Activated CD8-positive, alpha-beta T cell treated with anti-CD3 and anti-CD28 coated beads for 36 hours (primary cell): ENCODE results near the gene MAPK12. TPM values are rescaled to one million over a fixed set of nuclear protein-coding genes. Genes with fewer than 3 reads are reported as not detected.

Experiments used
- ATAC-seq: fragments of 200-7000 bp; cut with Tn5 transposase; one replicate; pipeline ENCODE4 v1.10.0; 2021; ENCODE audit warnings: mild to moderate bottlenecking, moderate library complexity
- CTCF ChIA-PET: fragments of 350-600 bp; sonication (Branson Sonifier 250); formaldehyde crosslinking; loops from one replicate; lab custom pipeline; 2021; ENCODE audit warnings: antibody characterized with exemption; lab: Charles Lee
- POLR2A ChIA-PET: fragments of 350-600 bp; sonication (Branson Sonifier 250); formaldehyde crosslinking; loops from one replicate; lab custom pipeline; 2021; ENCODE audit warnings: antibody characterized with exemption; lab: Charles Lee
- DNase-seq: peaks from one replicate; pipeline ENCODE4 v3.0.0-alpha.2; 2020
- H3K27ac Mint-ChIP-seq: one replicate; pipeline ENCODE4 v1.8.0; 2021; ENCODE audit warnings: mild to moderate bottlenecking, mixed read lengths
- H3K27me3 Mint-ChIP-seq: one replicate; pipeline ENCODE4 v1.8.0; 2021; ENCODE audit warnings: mixed read lengths
- H3K36me3 Mint-ChIP-seq: one replicate; pipeline ENCODE4 v1.8.0; 2021; ENCODE audit warnings: low read depth, mixed read lengths
- H3K4me1 Mint-ChIP-seq: one replicate; pipeline ENCODE4 v1.8.0; 2021; ENCODE audit warnings: low read depth, mixed read lengths
- H3K4me3 Mint-ChIP-seq: one replicate; pipeline ENCODE4 v1.8.0; 2021; ENCODE audit warnings: mild to moderate bottlenecking, moderate library complexity, mixed read lengths
- H3K9me3 Mint-ChIP-seq: one replicate; pipeline ENCODE4 v1.8.0; 2021; ENCODE audit warnings: mixed read lengths
- intact Hi-C: fragments of 100-400 bp; cut with micrococcal nuclease; formaldehyde crosslinking; loops from one replicate; pipeline ENCODE4 v1.10.0; 2022
- total RNA-seq, 2 experiments: library from RNA; stranded (reverse); gene quantifications; one replicate each; pipeline ENCODE4 v1.2.3, GENCODE V29; 2021
- TF ChIP-seq, protein P1 (sequence below): fragments of 200-600 bp; IDR thresholded peaks from one replicate; pipeline ENCODE4 v1.8.0; 2022; ENCODE audit warnings: antibody characterized with exemption, mild to moderate bottlenecking

MAPK12 gene
- total RNA-seq, 2 experiments from 2014 or later: 7.9 to 9.2 TPM

DNA sequence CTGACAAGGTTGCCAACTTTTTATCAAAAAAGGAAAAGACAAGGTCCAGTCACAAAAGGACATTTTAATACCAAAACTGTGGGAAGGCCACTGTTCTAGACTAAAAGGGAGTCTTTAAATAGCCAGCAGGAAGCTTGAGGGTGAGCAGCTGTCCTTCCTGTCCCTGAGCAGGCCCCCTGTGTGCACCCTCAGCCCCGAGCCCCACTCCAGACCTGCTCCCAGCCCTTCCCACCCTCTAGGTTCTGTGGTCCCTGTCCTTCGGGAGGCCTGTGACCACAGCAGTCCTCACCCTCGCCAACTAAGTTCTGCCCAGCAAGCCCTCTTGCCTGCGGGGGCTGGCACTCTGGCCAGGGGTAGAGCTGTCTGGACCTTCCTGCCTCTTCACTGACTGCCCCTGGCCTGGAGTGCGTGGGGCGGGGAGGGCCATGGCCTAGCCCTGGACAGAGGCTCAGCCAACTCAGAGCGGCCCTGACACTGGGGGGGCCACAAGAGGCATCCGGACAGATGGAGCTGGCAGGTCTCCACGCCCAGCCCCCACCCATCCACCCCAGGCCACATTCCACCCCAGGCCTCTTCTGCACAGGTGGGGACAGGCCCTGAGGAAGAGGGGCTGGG, 47.6 kb upstream of the MAPK12 start:
- CTCF ChIA-PET: interaction anchor here (1.2 to 1.4 kb wide), 2 partner anchors 17 to 19 kb away, joined by 3 to 4 read pairs; no protein-coding TSS in a partner anchor

DNA sequence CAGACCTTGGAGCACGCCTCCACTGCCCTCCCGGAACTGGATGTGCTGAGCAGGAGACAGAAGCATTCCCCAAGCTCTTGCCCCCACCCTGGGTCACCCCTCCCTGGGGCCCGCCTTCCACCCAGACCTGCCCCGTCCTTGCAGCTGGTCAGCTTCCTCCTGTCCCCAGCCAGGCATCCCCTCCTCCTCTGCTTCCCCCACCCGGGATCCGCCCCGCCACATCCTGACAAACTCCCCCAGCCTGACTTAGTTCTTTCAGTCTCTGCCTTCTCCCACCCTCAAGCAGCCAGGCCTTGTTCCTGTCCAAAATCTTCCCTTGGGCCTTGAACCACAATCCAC, 47.1 kb upstream of the MAPK12 start:
- DNase-seq: no peak
- ATAC-seq: no peak
- CTCF ChIA-PET: no interaction called here
- TF ChIP-seq, protein P1, sequence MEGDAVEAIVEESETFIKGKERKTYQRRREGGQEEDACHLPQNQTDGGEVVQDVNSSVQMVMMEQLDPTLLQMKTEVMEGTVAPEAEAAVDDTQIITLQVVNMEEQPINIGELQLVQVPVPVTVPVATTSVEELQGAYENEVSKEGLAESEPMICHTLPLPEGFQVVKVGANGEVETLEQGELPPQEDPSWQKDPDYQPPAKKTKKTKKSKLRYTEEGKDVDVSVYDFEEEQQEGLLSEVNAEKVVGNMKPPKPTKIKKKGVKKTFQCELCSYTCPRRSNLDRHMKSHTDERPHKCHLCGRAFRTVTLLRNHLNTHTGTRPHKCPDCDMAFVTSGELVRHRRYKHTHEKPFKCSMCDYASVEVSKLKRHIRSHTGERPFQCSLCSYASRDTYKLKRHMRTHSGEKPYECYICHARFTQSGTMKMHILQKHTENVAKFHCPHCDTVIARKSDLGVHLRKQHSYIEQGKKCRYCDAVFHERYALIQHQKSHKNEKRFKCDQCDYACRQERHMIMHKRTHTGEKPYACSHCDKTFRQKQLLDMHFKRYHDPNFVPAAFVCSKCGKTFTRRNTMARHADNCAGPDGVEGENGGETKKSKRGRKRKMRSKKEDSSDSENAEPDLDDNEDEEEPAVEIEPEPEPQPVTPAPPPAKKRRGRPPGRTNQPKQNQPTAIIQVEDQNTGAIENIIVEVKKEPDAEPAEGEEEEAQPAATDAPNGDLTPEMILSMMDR: no peak
- Mint-ChIP-seq H3K27ac (no peak overlapping the region), H3K4me1 (peaks cover 9% of the 10 kb centered on the region), H3K4me3 (no peak overlapping the region), H3K9me3 (no peaks in the 10 kb centered on the region), H3K36me3 (no peaks in the 10 kb centered on the region), H3K27me3 (peaks cover 10% of the 10 kb centered on the region)
- POLR2A ChIA-PET: interaction anchor here (1.5 kb wide), 1 partner anchor 13 kb away, joined by 3 read pairs; no protein-coding TSS in a partner anchor
- intact Hi-C loops: no loop called here

More for the DNA sequence above, 47.6 kb upstream of the MAPK12 start:
- Mint-ChIP-seq H3K9me3 (no peaks in the 10 kb centered on the region), H3K36me3 (no peaks in the 10 kb centered on the region), H3K27me3 (peaks cover 10% of the 10 kb centered on the region), H3K27ac (no peak overlapping the region), H3K4me1 (peaks cover 9% of the 10 kb centered on the region), H3K4me3 (no peak overlapping the region)
- TF ChIP-seq, protein P1: no peak
- DNase-seq (no peak), ATAC-seq (no peak)
- intact Hi-C loops: no loop called here
- POLR2A ChIA-PET: interaction anchor here (1.1 to 1.5 kb wide), 3 partner anchors 14 to 18 kb away, joined by 3 read pairs; partner anchors contain the start of gene DENND6B

DNA sequence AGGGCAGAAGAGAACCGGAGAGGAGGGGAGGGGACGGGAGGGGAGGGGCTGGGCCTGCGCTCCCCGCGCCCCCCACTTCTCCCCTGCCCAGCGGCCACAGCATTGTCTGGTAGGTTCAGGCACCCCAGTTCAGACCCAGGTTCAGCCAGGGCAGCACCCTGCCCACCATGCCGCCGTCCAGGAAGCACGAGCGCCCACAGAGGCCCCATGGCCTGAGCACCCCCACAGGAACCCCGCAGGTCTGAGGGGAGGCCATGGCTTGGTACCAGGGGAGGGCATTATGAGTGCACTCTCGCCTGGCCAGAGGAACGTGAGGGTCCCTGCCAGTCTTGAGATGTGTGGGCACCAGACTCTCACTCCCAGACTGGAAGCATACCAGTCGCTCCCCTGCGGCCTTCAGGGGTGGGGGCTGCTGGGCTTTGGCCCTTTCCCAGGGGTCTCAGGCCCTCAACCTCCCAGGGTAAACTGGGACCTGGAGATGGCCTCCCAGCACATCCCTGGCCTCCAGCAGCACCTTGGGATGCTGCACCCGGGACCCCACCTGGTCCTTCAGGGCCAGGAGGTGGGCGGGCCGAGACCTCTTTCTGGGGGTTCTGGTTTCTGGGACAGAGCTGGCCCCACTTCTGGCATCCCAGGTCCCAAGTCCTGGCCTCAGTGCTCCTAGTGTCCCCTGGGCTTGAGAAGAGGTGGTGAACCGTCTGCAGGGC, 46.6 kb upstream of the MAPK12 start:
- H3K36me3 Mint-ChIP-seq: no peaks in the 10 kb centered on the region
- H3K27me3 Mint-ChIP-seq: peaks cover 10% of the 10 kb centered on the region
- DNase-seq (no peak), ATAC-seq (no peak)
- TF ChIP-seq, protein P1: no peak
- H3K9me3 Mint-ChIP-seq: no peaks in the 10 kb centered on the region
- no peak overlapping the region for H3K27ac Mint-ChIP-seq
- POLR2A ChIA-PET: interaction anchor here (1.7 kb wide), 1 partner anchor 12 kb away, joined by 6 read pairs; no protein-coding TSS in a partner anchor
- CTCF ChIA-PET: interaction anchor here (0.9 to 1.4 kb wide), 2 partner anchors 20 to 31 kb away, joined by 4 read pairs; no protein-coding TSS in a partner anchor
- peak overlapping the region; percentile 33 for H3K4me3 Mint-ChIP-seq
- peaks cover 12% of the 10 kb centered on the region for H3K4me1 Mint-ChIP-seq
- intact Hi-C loops: no loop called here

DNA sequence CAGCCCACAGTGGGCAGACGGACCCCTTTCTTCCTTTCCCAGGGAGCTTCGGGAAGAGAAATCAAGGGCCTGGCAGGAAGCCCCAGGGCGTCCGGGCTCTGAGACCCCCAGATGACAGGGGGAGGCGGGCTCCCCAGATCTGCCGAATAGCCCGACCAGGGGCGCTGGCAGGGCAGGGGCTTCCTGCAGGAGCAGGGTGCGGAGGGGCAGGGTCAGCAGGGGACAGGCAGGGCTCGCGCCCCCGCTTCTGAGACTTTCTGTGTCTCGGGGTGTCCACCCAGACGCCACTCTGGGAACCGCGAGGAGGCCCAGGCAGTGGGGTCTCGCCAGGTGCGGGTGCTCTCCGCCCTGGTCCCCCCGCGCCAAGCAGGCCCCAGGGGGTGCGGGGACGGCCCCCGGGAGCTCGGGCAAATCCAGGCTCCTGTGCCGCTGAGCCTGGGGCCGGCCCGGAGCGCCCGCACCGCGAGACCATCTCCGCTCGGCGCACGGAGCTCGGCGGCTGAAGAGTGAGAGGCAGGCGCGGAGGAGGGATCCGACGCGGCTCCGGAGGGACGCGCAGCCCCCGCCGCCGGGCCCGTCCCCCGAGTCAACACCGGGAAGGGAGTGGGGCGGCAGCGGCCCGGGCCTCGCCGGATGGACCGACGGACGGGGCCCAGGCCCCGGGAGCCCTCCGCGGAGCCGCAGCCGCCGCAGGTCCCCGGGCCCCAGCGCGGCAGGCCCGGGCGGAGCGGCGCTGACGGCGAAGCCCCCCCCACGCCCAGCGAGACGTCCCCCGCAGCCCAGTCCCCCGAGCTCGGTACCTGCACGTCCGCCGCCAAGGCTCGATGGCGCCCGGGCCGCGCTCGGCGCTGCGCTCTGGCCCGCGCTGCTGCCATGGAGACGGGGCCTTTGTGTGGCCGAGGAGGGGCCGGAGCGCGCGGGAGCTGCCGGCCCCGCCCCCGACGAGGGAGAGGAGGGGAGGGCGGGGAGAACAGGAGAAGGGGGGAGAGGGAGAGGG, 45.6 kb upstream of the MAPK12 start, which contains the start of gene PLXNB2:
Gene PLXNB2, minus strand, starts transcription at position 894 of the 997 bp plus-strand sequence. CDS start 17,062 bp downstream, outside the sequence.
- Mint-ChIP-seq H3K36me3 (no peaks in the 10 kb centered on the region), H3K27ac (no peak within 1 kb of the TSS), H3K4me3 (peak within 1 kb of the TSS; percentile 33), H3K27me3 (peaks cover 13% of the 10 kb centered on the region), H3K9me3 (no peaks in the 10 kb centered on the region), H3K4me1 (peaks cover 15% of the 10 kb centered on the region)
- peak; percentile 41 for DNase-seq
- peak; percentile 41 for ATAC-seq
- ChIA-PET POLR2A (interaction anchor here (0.6 to 1.9 kb wide), 4 partner anchors 8 to 13 kb away, joined by 3 to 8 read pairs (median 4); no protein-coding TSS in a partner anchor), CTCF (interaction anchor here (0.9 to 1.7 kb wide), 5 partner anchors 10 to 30 kb away, joined by 3 to 4 read pairs (median 3); no protein-coding TSS in a partner anchor)
- intact Hi-C loops: no loop called here
- TF ChIP-seq, protein P1: no peak
